GM12875 (cell line): ENCODE data around the gene POLD3.

ENCODE experiments used
- H3K4me3 ChIP-seq: one replicate; pipeline ENCODE4 v1.5.1; 2011; ENCODE audit warnings: low read depth, low read length, control low read depth
- TF ChIP-seq, protein P1 (sequence below): IDR thresholded peaks from 2 replicates; pipeline ENCODE4 v1.5.1; 2011; ENCODE audit warnings: low read depth, mild to moderate bottlenecking, control low read depth, inconsistent platforms, low read length, moderate library complexity, borderline replicate concordance; ENCODE audit not compliant: insufficient read depth

POLD3 gene

DNA sequence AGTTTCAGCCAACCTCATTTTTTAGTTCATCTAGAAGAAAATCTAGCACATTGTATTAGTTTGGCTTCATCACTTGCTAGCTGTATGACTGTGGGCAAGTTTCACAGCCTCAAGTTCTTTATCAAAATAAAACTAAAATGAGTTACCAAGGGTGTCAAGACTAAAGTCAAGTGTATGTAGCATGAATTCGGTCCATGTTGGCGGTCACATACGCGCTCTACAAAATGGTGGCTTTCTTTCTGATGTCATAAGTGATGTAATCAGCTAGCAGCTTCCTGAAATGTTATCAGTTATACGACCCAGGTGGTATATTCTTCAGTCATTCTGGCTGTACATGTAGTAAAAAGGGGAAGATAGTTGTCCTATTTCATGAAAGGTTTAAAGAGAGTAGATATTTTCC, 50.5 kb downstream of the POLD3 start:
- TF ChIP-seq, protein P1, sequence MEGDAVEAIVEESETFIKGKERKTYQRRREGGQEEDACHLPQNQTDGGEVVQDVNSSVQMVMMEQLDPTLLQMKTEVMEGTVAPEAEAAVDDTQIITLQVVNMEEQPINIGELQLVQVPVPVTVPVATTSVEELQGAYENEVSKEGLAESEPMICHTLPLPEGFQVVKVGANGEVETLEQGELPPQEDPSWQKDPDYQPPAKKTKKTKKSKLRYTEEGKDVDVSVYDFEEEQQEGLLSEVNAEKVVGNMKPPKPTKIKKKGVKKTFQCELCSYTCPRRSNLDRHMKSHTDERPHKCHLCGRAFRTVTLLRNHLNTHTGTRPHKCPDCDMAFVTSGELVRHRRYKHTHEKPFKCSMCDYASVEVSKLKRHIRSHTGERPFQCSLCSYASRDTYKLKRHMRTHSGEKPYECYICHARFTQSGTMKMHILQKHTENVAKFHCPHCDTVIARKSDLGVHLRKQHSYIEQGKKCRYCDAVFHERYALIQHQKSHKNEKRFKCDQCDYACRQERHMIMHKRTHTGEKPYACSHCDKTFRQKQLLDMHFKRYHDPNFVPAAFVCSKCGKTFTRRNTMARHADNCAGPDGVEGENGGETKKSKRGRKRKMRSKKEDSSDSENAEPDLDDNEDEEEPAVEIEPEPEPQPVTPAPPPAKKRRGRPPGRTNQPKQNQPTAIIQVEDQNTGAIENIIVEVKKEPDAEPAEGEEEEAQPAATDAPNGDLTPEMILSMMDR, result no peak
- H3K4me3 ChIP-seq, result no peak overlapping the region

DNA sequence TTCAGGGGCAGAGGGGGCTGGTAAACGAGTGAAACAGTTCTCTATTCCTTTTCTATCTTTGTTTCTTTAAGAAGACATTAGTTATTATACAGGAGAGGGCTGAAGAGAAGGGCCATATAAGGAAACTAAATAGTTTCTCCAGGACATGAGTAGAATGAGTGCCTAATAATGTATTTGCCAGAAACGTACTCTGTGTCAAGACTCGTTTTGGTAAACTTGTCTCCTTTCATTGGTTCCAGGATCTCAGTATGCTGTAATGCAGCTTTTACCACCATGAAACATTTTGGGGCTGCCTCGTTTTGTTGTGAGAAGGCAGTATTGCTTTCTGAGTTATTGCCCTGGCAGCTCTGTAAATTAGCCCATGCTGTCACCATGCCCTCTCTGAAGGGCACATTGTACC, 51.7 kb downstream of the POLD3 start:
- TF ChIP-seq, protein P1, result no peak
- no peak overlapping the region for H3K4me3 ChIP-seq

DNA sequence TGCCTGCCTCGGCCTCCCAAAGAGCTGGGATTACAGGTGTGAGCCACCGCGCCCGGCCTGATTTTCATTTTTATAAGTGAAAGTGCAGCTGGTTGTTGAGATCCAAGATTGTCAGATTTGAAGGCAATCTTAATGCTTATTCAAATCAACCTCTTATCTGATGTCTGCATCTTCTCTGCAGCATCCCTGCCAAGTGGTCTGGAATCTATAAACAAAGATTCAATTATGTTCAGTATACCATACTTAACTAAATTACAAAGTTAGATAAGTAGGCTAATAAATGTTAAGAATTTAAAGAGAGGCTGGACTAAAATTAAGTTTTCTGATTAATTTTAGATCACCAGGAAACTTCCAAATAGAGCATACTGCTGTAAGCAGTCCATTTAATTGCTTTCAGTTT, 53.8 kb downstream of the POLD3 start:
- TF ChIP-seq, protein P1, result no peak
- H3K4me3 ChIP-seq, result no peak overlapping the region

DNA sequence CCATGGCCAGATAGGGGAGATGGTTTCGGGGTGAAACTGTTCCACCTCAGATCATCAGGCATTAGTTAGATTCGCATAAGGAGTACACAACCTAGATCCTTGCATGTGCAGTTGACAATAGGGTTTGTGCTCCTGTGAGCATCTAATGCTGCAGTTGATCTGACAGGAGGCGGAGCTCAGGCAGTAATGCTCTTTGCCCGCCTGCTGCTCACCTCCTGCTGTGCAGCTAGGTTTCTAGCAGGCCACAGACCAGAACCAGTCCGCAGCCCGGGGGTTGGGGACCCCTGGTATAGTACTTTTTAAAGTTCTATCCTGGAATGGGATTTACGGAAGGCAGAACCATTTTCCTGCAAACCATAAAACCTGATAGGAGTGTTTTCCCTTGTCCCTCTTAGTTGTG, 54.6 kb downstream of the POLD3 start:
- H3K4me3 ChIP-seq, result no peak overlapping the region
- TF ChIP-seq, protein P1, result no peak

DNA sequence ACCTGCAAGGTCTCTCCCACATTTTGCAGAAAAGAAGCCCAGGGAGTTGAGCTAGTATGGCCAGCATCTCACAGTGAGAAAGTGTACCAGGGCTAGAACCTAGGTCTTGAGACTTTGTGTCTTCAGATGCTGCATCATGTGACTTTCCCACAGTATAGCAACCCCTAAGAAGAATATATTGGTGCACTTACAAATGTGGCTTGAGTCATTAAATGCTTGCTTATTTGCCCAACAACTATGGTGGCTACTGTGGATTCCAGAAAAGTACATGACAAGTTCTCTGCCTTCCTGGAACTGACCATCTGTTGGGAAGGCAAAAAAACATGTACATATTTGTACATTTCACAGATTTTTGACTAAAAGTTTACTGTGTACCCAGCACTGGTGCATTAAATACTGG, 55.0 kb downstream of the POLD3 start:
- H3K4me3 ChIP-seq, result no peak overlapping the region
- TF ChIP-seq, protein P1, result no peak

DNA sequence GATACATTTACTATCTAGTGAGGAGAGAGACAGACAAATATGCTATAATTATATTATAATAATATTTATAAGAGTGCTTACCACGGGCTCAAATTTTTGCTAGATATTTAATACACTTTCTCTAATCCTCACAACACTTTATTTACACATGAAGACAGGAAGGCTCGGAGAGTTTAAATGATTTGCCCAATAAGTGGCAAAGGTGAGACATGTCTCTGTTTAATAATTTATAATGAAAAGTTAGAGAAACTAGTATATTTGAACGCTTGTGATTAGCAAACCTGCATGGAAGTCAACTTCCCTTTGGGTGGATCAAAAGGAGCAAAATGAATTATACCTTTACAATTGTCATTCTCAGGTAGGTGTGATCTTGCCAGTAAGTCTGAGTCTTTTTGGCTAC, 55.4 kb downstream of the POLD3 start:
- TF ChIP-seq, protein P1, result no peak
- no peak overlapping the region for H3K4me3 ChIP-seq

DNA sequence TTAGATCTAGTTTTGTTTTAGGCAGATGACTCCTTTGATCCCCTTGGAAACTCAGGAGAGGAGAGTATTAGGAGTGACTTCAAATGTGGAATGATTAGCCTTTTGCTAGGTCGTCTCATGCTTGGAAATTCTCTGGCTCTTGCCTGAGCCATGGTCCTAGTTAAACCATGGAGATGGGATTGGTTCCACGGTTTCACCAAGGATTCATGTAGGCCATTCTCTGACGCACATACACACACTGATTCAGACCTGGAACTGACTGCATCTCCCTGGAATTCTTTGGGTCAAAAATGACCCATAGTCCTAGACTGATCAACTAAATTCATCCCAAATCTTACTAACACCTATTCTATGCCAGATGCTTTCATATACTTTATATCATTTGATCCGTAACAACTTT, 56.5 kb downstream of the POLD3 start:
- no peak overlapping the region for H3K4me3 ChIP-seq
- TF ChIP-seq, protein P1, result no peak
